ENCODE measurements around the gene PDSS2. TPM values are rescaled to one million over a fixed set of nuclear protein-coding genes. Genes with fewer than 3 reads are reported as not detected.

PDSS2 gene
- polyA plus RNA-seq, 2 donors = 3.6 to 7.3 TPM

- H3K4me1 ChIP-seq (ENCODE audit: control insufficient read depth in 2 of 2, insufficient read depth in 2 of 2, low read length in 1 of 2) = no peaks in the 10 kb centered on the region
- H3K9me3 ChIP-seq (ENCODE audit: control insufficient read depth in 2 of 2, insufficient read depth in 1 of 2, low read depth in 1 of 2, low read length in 1 of 2) = no peaks in the 10 kb centered on the region
- 84 to 91% methylated on average over 2 of the region's 2 CpGs for WGBS, 2 donors
- no peak overlapping the region for H3K27ac ChIP-seq (ENCODE audit: low read depth in 2 of 2, low read length in 1 of 2)
- H3K4me3 ChIP-seq (ENCODE audit: low read depth in 1 of 2, low read length in 2 of 2) = no peak overlapping the region
- H3K27me3 ChIP-seq (ENCODE audit: control insufficient read depth in 1 of 2, insufficient read depth in 2 of 2, low read length in 2 of 2) = no peaks in the 10 kb centered on the region
- no peaks in the 10 kb centered on the region for H3K36me3 ChIP-seq (ENCODE audit: control insufficient read depth in 2 of 2, insufficient read depth in 2 of 2, low read length in 1 of 2)
These were observed 330.8 kb downstream of the PDSS2 start for GRCh38 chr6:107128577-107128976.

- no peaks in the 10 kb centered on the region for H3K9me3 ChIP-seq (ENCODE audit: control insufficient read depth in 2 of 2, insufficient read depth in 1 of 2, low read depth in 1 of 2, low read length in 1 of 2)
- H3K4me1 ChIP-seq (ENCODE audit: control insufficient read depth in 2 of 2, insufficient read depth in 2 of 2, low read length in 1 of 2) = no peaks in the 10 kb centered on the region
- H3K27me3 ChIP-seq (ENCODE audit: control insufficient read depth in 1 of 2, insufficient read depth in 2 of 2, low read length in 2 of 2) = no peaks in the 10 kb centered on the region
- H3K27ac ChIP-seq (ENCODE audit: low read depth in 2 of 2, low read length in 1 of 2) = no peak overlapping the region
- 88 to 93% methylated on average over 1 of the region's 1 CpG for WGBS, 2 donors
- no peaks in the 10 kb centered on the region for H3K36me3 ChIP-seq (ENCODE audit: control insufficient read depth in 2 of 2, insufficient read depth in 2 of 2, low read length in 1 of 2)
- no peak overlapping the region for H3K4me3 ChIP-seq (ENCODE audit: low read depth in 1 of 2, low read length in 2 of 2)
These were observed 331.2 kb downstream of the PDSS2 start for GRCh38 chr6:107128175-107128574.

- no peaks in the 10 kb centered on the region for H3K4me1 ChIP-seq (ENCODE audit: control insufficient read depth in 2 of 2, insufficient read depth in 2 of 2, low read length in 1 of 2)
- H3K4me3 ChIP-seq (ENCODE audit: low read depth in 1 of 2, low read length in 2 of 2) = no peak overlapping the region
- no peaks in the 10 kb centered on the region for H3K9me3 ChIP-seq (ENCODE audit: control insufficient read depth in 2 of 2, insufficient read depth in 1 of 2, low read depth in 1 of 2, low read length in 1 of 2)
- no peaks in the 10 kb centered on the region for H3K36me3 ChIP-seq (ENCODE audit: control insufficient read depth in 2 of 2, insufficient read depth in 2 of 2, low read length in 1 of 2)
- H3K27me3 ChIP-seq (ENCODE audit: control insufficient read depth in 1 of 2, insufficient read depth in 2 of 2, low read length in 2 of 2) = no peaks in the 10 kb centered on the region
- no peak overlapping the region for H3K27ac ChIP-seq (ENCODE audit: low read depth in 2 of 2, low read length in 1 of 2)
- WGBS, 2 donors = 86 to 89% methylated on average over 5 of the region's 5 CpGs
These were observed 333.6 kb downstream of the PDSS2 start for GRCh38 chr6:107125771-107126170.

GRCh38 chr6:107124934-107125348 is 334.4 kb downstream of the PDSS2 start:
- Histone ChIP-seq H3K27me3 (ENCODE audit: control insufficient read depth in 1 of 2, insufficient read depth in 2 of 2, low read length in 2 of 2) (no peaks in the 10 kb centered on the region), H3K36me3 (ENCODE audit: control insufficient read depth in 2 of 2, insufficient read depth in 2 of 2, low read length in 1 of 2) (no peaks in the 10 kb centered on the region), H3K4me3 (ENCODE audit: low read depth in 1 of 2, low read length in 2 of 2) (no peak overlapping the region), H3K9me3 (ENCODE audit: control insufficient read depth in 2 of 2, insufficient read depth in 1 of 2, low read depth in 1 of 2, low read length in 1 of 2) (no peaks in the 10 kb centered on the region), H3K27ac (ENCODE audit: low read depth in 2 of 2, low read length in 1 of 2) (no peak overlapping the region), H3K4me1 (ENCODE audit: control insufficient read depth in 2 of 2, insufficient read depth in 2 of 2, low read length in 1 of 2) (no peaks in the 10 kb centered on the region)
- 49 to 62% methylated on average over 4 of the region's 4 CpGs for WGBS, 2 donors

GRCh38 chr6:107123501-107123900 is 335.9 kb downstream of the PDSS2 start:
- no peaks in the 10 kb centered on the region for H3K4me1 ChIP-seq (ENCODE audit: control insufficient read depth in 2 of 2, insufficient read depth in 2 of 2, low read length in 1 of 2)
- no peaks in the 10 kb centered on the region for H3K27me3 ChIP-seq (ENCODE audit: control insufficient read depth in 1 of 2, insufficient read depth in 2 of 2, low read length in 2 of 2)
- H3K36me3 ChIP-seq (ENCODE audit: control insufficient read depth in 2 of 2, insufficient read depth in 2 of 2, low read length in 1 of 2) = no peaks in the 10 kb centered on the region
- WGBS, 2 donors = 95 to 97% methylated on average over 6 of the region's 6 CpGs
- no peak overlapping the region for H3K27ac ChIP-seq (ENCODE audit: low read depth in 2 of 2, low read length in 1 of 2)
- no peaks in the 10 kb centered on the region for H3K9me3 ChIP-seq (ENCODE audit: control insufficient read depth in 2 of 2, insufficient read depth in 1 of 2, low read depth in 1 of 2, low read length in 1 of 2)
- no peak overlapping the region for H3K4me3 ChIP-seq (ENCODE audit: low read depth in 1 of 2, low read length in 2 of 2)

- 91 to 92% methylated on average over 4 of the region's 4 CpGs for WGBS, 2 donors
- H3K27ac ChIP-seq (ENCODE audit: low read depth in 2 of 2, low read length in 1 of 2) = no peak overlapping the region
These were observed 336.6 kb downstream of the PDSS2 start for GRCh38 chr6:107122748-107123147.

GRCh38 chr6:107121964-107122495 is 337.3 kb downstream of the PDSS2 start:
- Histone ChIP-seq H3K4me3 (ENCODE audit: low read depth in 1 of 2, low read length in 2 of 2) (no peak overlapping the region), H3K36me3 (ENCODE audit: control insufficient read depth in 2 of 2, insufficient read depth in 2 of 2, low read length in 1 of 2) (no peaks in the 10 kb centered on the region), H3K27ac (ENCODE audit: low read depth in 2 of 2, low read length in 1 of 2) (no peak overlapping the region), H3K27me3 (ENCODE audit: control insufficient read depth in 1 of 2, insufficient read depth in 2 of 2, low read length in 2 of 2) (no peaks in the 10 kb centered on the region), H3K9me3 (ENCODE audit: control insufficient read depth in 2 of 2, insufficient read depth in 1 of 2, low read depth in 1 of 2, low read length in 1 of 2) (no peaks in the 10 kb centered on the region), H3K4me1 (ENCODE audit: control insufficient read depth in 2 of 2, insufficient read depth in 2 of 2, low read length in 1 of 2) (no peaks in the 10 kb centered on the region)
- WGBS, 2 donors = 81 to 84% methylated on average over 8 of the region's 8 CpGs

More at GRCh38 chr6:107122748-107123147, 336.6 kb downstream of the PDSS2 start:
- Histone ChIP-seq H3K4me3 (ENCODE audit: low read depth in 1 of 2, low read length in 2 of 2) (no peak overlapping the region), H3K4me1 (ENCODE audit: control insufficient read depth in 2 of 2, insufficient read depth in 2 of 2, low read length in 1 of 2) (no peaks in the 10 kb centered on the region), H3K36me3 (ENCODE audit: control insufficient read depth in 2 of 2, insufficient read depth in 2 of 2, low read length in 1 of 2) (no peaks in the 10 kb centered on the region), H3K9me3 (ENCODE audit: control insufficient read depth in 2 of 2, insufficient read depth in 1 of 2, low read depth in 1 of 2, low read length in 1 of 2) (no peaks in the 10 kb centered on the region), H3K27me3 (ENCODE audit: control insufficient read depth in 1 of 2, insufficient read depth in 2 of 2, low read length in 2 of 2) (no peaks in the 10 kb centered on the region)

- Histone ChIP-seq H3K27ac (ENCODE audit: low read depth in 2 of 2, low read length in 1 of 2) (no peak overlapping the region), H3K4me3 (ENCODE audit: low read depth in 1 of 2, low read length in 2 of 2) (no peak overlapping the region), H3K4me1 (ENCODE audit: control insufficient read depth in 2 of 2, insufficient read depth in 2 of 2, low read length in 1 of 2) (no peaks in the 10 kb centered on the region), H3K9me3 (ENCODE audit: control insufficient read depth in 2 of 2, insufficient read depth in 1 of 2, low read depth in 1 of 2, low read length in 1 of 2) (no peaks in the 10 kb centered on the region), H3K27me3 (ENCODE audit: control insufficient read depth in 1 of 2, insufficient read depth in 2 of 2, low read length in 2 of 2) (no peaks in the 10 kb centered on the region), H3K36me3 (ENCODE audit: control insufficient read depth in 2 of 2, insufficient read depth in 2 of 2, low read length in 1 of 2) (no peaks in the 10 kb centered on the region)
- WGBS, 2 donors = 94 to 96% methylated on average over 6 of the region's 6 CpGs
These were observed 338.1 kb downstream of the PDSS2 start for GRCh38 chr6:107121266-107121665.

GRCh38 chr6:107120404-107120803 is 339.0 kb downstream of the PDSS2 start:
- no peaks in the 10 kb centered on the region for H3K4me1 ChIP-seq (ENCODE audit: control insufficient read depth in 2 of 2, insufficient read depth in 2 of 2, low read length in 1 of 2)
- H3K27ac ChIP-seq (ENCODE audit: low read depth in 2 of 2, low read length in 1 of 2) = no peak overlapping the region
- H3K4me3 ChIP-seq (ENCODE audit: low read depth in 1 of 2, low read length in 2 of 2) = no peak overlapping the region
- no peaks in the 10 kb centered on the region for H3K36me3 ChIP-seq (ENCODE audit: control insufficient read depth in 2 of 2, insufficient read depth in 2 of 2, low read length in 1 of 2)
- no peaks in the 10 kb centered on the region for H3K27me3 ChIP-seq (ENCODE audit: control insufficient read depth in 1 of 2, insufficient read depth in 2 of 2, low read length in 2 of 2)
- 95 to 97% methylated on average over 4 of the region's 4 CpGs for WGBS, 2 donors
- H3K9me3 ChIP-seq (ENCODE audit: control insufficient read depth in 2 of 2, insufficient read depth in 1 of 2, low read depth in 1 of 2, low read length in 1 of 2) = no peaks in the 10 kb centered on the region

- Histone ChIP-seq H3K4me3 (ENCODE audit: low read depth in 1 of 2, low read length in 2 of 2) (no peak overlapping the region), H3K27ac (ENCODE audit: low read depth in 2 of 2, low read length in 1 of 2) (no peak overlapping the region), H3K27me3 (ENCODE audit: control insufficient read depth in 1 of 2, insufficient read depth in 2 of 2, low read length in 2 of 2) (no peaks in the 10 kb centered on the region), H3K9me3 (ENCODE audit: control insufficient read depth in 2 of 2, insufficient read depth in 1 of 2, low read depth in 1 of 2, low read length in 1 of 2) (no peaks in the 10 kb centered on the region), H3K4me1 (ENCODE audit: control insufficient read depth in 2 of 2, insufficient read depth in 2 of 2, low read length in 1 of 2) (no peaks in the 10 kb centered on the region), H3K36me3 (ENCODE audit: control insufficient read depth in 2 of 2, insufficient read depth in 2 of 2, low read length in 1 of 2) (no peaks in the 10 kb centered on the region)
- 81 to 86% methylated on average over 2 of the region's 2 CpGs for WGBS, 2 donors
These were observed 340.4 kb downstream of the PDSS2 start for GRCh38 chr6:107118976-107119375.
